ENCODE data around the gene KCNJ6. TPM values are rescaled to one million over a fixed set of nuclear protein-coding genes. Genes with fewer than 3 reads are reported as not detected.

Gene KCNJ6
- total RNA-seq, 1 experiment from 2014 or later: not detected

- Mint-ChIP-seq H3K27ac (ENCODE audit: unreplicated experiment) (no peak overlapping the region), H3K4me1 (ENCODE audit: low read depth, unreplicated experiment) (no peaks in the 10 kb centered on the region), H3K27me3 (ENCODE audit: insufficient read depth, unreplicated experiment) (no peaks in the 10 kb centered on the region), H3K9me3 (ENCODE audit: unreplicated experiment) (peaks cover 12% of the 10 kb centered on the region), H3K4me3 (ENCODE audit: unreplicated experiment) (no peak overlapping the region), H3K36me3 (ENCODE audit: insufficient read depth, unreplicated experiment) (no peaks in the 10 kb centered on the region)
- ChIA-PET CTCF (no interaction called here), POLR2A (no interaction called here)
- Histone ChIP-seq H3K4me3 (ENCODE audit: low read depth, low read length) (no peak overlapping the region), H3K4me1 (peaks cover 7% of the 10 kb centered on the region), H3K36me3 (ENCODE audit: control insufficient read depth, insufficient read depth, low read length) (no peaks in the 10 kb centered on the region), H3K9me3 (no peaks in the 10 kb centered on the region), H3K27me3 (replicated peaks; ENCODE audit: control insufficient read depth, insufficient read depth, low read length) (no peaks in the 10 kb centered on the region)
- no TSS peak for BruUV-seq (replicated peaks)
- no peak for DNase-seq
- intact Hi-C loops (cut with micrococcal nuclease; ENCODE audit: unreplicated experiment): no loop called here
- TF ChIP-seq, protein P1, sequence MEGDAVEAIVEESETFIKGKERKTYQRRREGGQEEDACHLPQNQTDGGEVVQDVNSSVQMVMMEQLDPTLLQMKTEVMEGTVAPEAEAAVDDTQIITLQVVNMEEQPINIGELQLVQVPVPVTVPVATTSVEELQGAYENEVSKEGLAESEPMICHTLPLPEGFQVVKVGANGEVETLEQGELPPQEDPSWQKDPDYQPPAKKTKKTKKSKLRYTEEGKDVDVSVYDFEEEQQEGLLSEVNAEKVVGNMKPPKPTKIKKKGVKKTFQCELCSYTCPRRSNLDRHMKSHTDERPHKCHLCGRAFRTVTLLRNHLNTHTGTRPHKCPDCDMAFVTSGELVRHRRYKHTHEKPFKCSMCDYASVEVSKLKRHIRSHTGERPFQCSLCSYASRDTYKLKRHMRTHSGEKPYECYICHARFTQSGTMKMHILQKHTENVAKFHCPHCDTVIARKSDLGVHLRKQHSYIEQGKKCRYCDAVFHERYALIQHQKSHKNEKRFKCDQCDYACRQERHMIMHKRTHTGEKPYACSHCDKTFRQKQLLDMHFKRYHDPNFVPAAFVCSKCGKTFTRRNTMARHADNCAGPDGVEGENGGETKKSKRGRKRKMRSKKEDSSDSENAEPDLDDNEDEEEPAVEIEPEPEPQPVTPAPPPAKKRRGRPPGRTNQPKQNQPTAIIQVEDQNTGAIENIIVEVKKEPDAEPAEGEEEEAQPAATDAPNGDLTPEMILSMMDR (IDR thresholded peaks at IDR 0.05; ENCODE audit: insufficient read depth in 1 of 2, low read depth in 1 of 2, low read length in 1 of 2, severe bottlenecking in 1 of 2, unreplicated experiment in 1 of 2): no peak
Observed at GRCh38 chr21:37699024-37699775, 217.1 kb downstream of the KCNJ6 start.

DNA sequence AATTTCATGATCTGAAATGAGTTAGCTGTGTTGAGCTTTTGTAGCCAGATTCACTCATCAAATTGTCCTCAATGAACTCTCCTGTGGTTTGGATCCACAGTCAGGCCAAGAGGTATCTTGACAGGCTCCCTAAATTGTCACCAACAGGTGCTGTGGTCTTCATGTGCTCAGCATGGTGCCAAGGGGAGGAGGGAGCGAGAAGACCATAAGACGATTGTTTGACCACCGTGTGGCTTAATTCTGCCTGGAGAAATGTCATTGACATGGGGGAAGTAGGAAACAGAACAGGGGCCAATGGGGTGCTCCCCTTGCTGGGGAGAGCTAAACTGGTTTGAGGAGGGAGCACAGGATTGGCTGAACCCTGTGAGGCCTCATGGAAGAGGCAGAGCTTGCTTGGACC, 219.3 kb downstream of the KCNJ6 start:
- DNase-seq: no peak
- Mint-ChIP-seq H3K4me3 (ENCODE audit: unreplicated experiment) (no peak overlapping the region), H3K4me1 (ENCODE audit: low read depth, unreplicated experiment) (no peaks in the 10 kb centered on the region), H3K27ac (ENCODE audit: unreplicated experiment) (no peak overlapping the region), H3K9me3 (ENCODE audit: unreplicated experiment) (peaks cover 12% of the 10 kb centered on the region), H3K27me3 (ENCODE audit: insufficient read depth, unreplicated experiment) (no peaks in the 10 kb centered on the region), H3K36me3 (ENCODE audit: insufficient read depth, unreplicated experiment) (no peaks in the 10 kb centered on the region)
- ChIA-PET POLR2A (no interaction called here), CTCF (no interaction called here)
- BruUV-seq (replicated peaks): no TSS peak
- Histone ChIP-seq H3K27me3 (replicated peaks; ENCODE audit: control insufficient read depth, insufficient read depth, low read length) (no peaks in the 10 kb centered on the region), H3K9me3 (no peaks in the 10 kb centered on the region), H3K4me1 (peaks cover 7% of the 10 kb centered on the region), H3K4me3 (ENCODE audit: low read depth, low read length) (no peak overlapping the region), H3K36me3 (ENCODE audit: control insufficient read depth, insufficient read depth, low read length) (no peaks in the 10 kb centered on the region)
- TF ChIP-seq, protein P1 (IDR thresholded peaks at IDR 0.05; ENCODE audit: insufficient read depth in 1 of 2, low read depth in 1 of 2, low read length in 1 of 2, severe bottlenecking in 1 of 2, unreplicated experiment in 1 of 2): no peak
- intact Hi-C loops (cut with micrococcal nuclease; ENCODE audit: unreplicated experiment): no loop called here

GRCh38 chr21:37695111-37695510, 221.1 kb downstream of the KCNJ6 start:
- Histone ChIP-seq H3K4me3 (ENCODE audit: low read depth, low read length) (no peak overlapping the region), H3K9me3 (no peaks in the 10 kb centered on the region), H3K36me3 (ENCODE audit: control insufficient read depth, insufficient read depth, low read length) (no peaks in the 10 kb centered on the region), H3K4me1 (peaks cover 7% of the 10 kb centered on the region), H3K27me3 (replicated peaks; ENCODE audit: control insufficient read depth, insufficient read depth, low read length) (no peaks in the 10 kb centered on the region)
- POLR2A ChIA-PET: no interaction called here
- Mint-ChIP-seq H3K27me3 (ENCODE audit: insufficient read depth, unreplicated experiment) (no peaks in the 10 kb centered on the region), H3K9me3 (ENCODE audit: unreplicated experiment) (peaks cover 12% of the 10 kb centered on the region), H3K36me3 (ENCODE audit: insufficient read depth, unreplicated experiment) (no peaks in the 10 kb centered on the region), H3K4me3 (ENCODE audit: unreplicated experiment) (no peak overlapping the region), H3K27ac (ENCODE audit: unreplicated experiment) (no peak overlapping the region), H3K4me1 (ENCODE audit: low read depth, unreplicated experiment) (no peaks in the 10 kb centered on the region)
- DNase-seq: no peak
- CTCF ChIA-PET: no interaction called here
- intact Hi-C loops (cut with micrococcal nuclease; ENCODE audit: unreplicated experiment): no loop called here
- TF ChIP-seq, protein P1 (IDR thresholded peaks at IDR 0.05; ENCODE audit: insufficient read depth in 1 of 2, low read depth in 1 of 2, low read length in 1 of 2, severe bottlenecking in 1 of 2, unreplicated experiment in 1 of 2): no peak
- BruUV-seq (replicated peaks): no TSS peak

Measured in Caco-2 (cell line).